Esophagus mucosa (tissue), 1 donor: ENCODE measurements around the gene CTSC. TPM values are rescaled to one million over a fixed set of nuclear protein-coding genes. Genes with fewer than 3 reads are reported as not detected.
"Not testable (repeated sequence)": the region's sequence is repeated elsewhere in the genome, so short reads cannot be mapped to it uniquely, and the experiment has no call there.

Experiments
- ATAC-seq: fragments of 200-7000 bp; cut with Tn5 transposase; one replicate; pipeline ENCODE4 v1.9.1; 2020
- total RNA-seq: library from RNA; stranded (reverse); gene quantifications from one replicate; pipeline ENCODE4 v1.2.4, GENCODE V29; 2023
- donor health status: DM: yes; HTN: yes; CAD: no.

CTSC gene
- total RNA-seq, 1 donor from 2014 or later, result 86.4 TPM

GRCh38 chr11:88280673-88281316 lies 56.7 kb downstream of the CTSC start:
- no peak for ATAC-seq

- ATAC-seq, result no peak
These were observed 60.1 kb downstream of the CTSC start for GRCh38 chr11:88277349-88277915.

- no peak for ATAC-seq
These were observed 61.9 kb downstream of the CTSC start for GRCh38 chr11:88275636-88276035.

GRCh38 chr11:88266919-88267318 lies 70.6 kb downstream of the CTSC start:
- ATAC-seq, result no peak

GRCh38 chr11:88266157-88266556 lies 71.4 kb downstream of the CTSC start:
- ATAC-seq, result no peak

GRCh38 chr11:88259431-88259830 lies 78.1 kb downstream of the CTSC start:
- no peak for ATAC-seq

- no peak for ATAC-seq
These were observed 85.3 kb downstream of the CTSC start for GRCh38 chr11:88252208-88252607.

GRCh38 chr11:88250566-88251242 lies 86.8 kb downstream of the CTSC start:
- ATAC-seq, result no peak

- ATAC-seq, result no peak
These were observed 87.8 kb downstream of the CTSC start for GRCh38 chr11:88249706-88250105.

GRCh38 chr11:88246696-88247095 lies 90.8 kb downstream of the CTSC start:
- no peak for ATAC-seq

- ATAC-seq, result not testable (repeated sequence)
These were observed 92.0 kb downstream of the CTSC start for GRCh38 chr11:88245576-88245975.

Other genes with a start within 250 kb of the CTSC start
- gene RAB38, start 162.3 kb downstream of the CTSC start, total RNA-seq, result 84.7 TPM